Ovary (tissue), 9 donors: Measurements from ENCODE around the gene ANO1. TPM values are rescaled to one million over a fixed set of nuclear protein-coding genes. Genes with fewer than 3 reads are reported as not detected.

ENCODE experiments used
- DNase-seq, 5 donors: peaks; one replicate each; pipeline ENCODE4 v3.0.0-alpha.2; 2019 to 2020
- H3K27ac ChIP-seq, 2 donors: fragments of 200-600 bp; one replicate each; pipeline versions ENCODE4 v1.5.1 to v1.8.0; 2019 to 2022
- H3K27me3 ChIP-seq: fragments of 200-600 bp; one replicate; pipeline ENCODE4 v1.8.0; 2022
- H3K36me3 ChIP-seq: fragments of 200-600 bp; sonication (generic); one replicate; pipeline ENCODE4 v1.5.1; 2019
- H3K4me1 ChIP-seq: one replicate; pipeline ENCODE4 v1.8.1; 2013; ENCODE audit warnings: mild to moderate bottlenecking, moderate library complexity; ENCODE audit not compliant: insufficient read depth
- H3K4me3 ChIP-seq: fragments of 200-600 bp; sonication (generic); one replicate; pipeline ENCODE4 v1.5.1; 2017
- H3K9me3 ChIP-seq, 2 donors: fragments of 200-600 bp in 1 of 2; sonication (generic) in 1 of 2; one replicate each; pipeline versions ENCODE4 v1.5.1 to v1.8.1; 2013 to 2019; ENCODE audit warnings: mild to moderate bottlenecking in 1 of 2, moderate library complexity in 1 of 2
- EP300 ChIP-seq: sonication (generic); formaldehyde crosslinking; IDR thresholded peaks from one replicate; pipeline ENCODE4 v1.6.1; 2017; ENCODE audit warnings: antibody characterized with exemption
- POLR2A ChIP-seq: fragments of 450-650 bp; IDR thresholded peaks from one replicate; pipeline ENCODE4 v1.6.1; 2017; ENCODE audit warnings: antibody characterized with exemption, mild to moderate bottlenecking, moderate library complexity
- WGBS, 3 donors: extraction: QIAGEN DNeasy Blood & Tissue Kit in 1 of 3; methylation state at CpG; one replicate each; pipeline versions ENCODE4 v1.1.5 to v1.1.7; 2013 to 2017; 5-methylcytosine and 5-hydroxymethylcytosine counted together
- intact Hi-C, 4 donors: fragments of 100-400 bp; cut with DNase I; formaldehyde crosslinking; loops; one replicate each; pipeline versions ENCODE4 v1.11.0 to v1.15.1; 2022 to 2023
- polyA plus RNA-seq, 2 donors: library from polyadenylated mRNA; stranded (reverse); fragments of 200-250 nt in 1 of 2; fragments of 350-450 nt in 1 of 2; fragmentation: Illumina TruSeq in 1 of 2; extraction: RNeasy Lipid Tissue Mini Kit (QIAGEN cat#74804) in 1 of 2; gene quantifications; one replicate each; pipeline ENCODE4 v1.2.3, GENCODE V29; 2013 to 2014
- total RNA-seq, 7 donors: library from RNA; depleted of rRNA in 2 of 7; stranded (reverse); fragments of >200 nt in 2 of 7; fragmentation: NEBNext Ultra II Directional in 3 of 7; extraction: Animal tissue kit (Norgen Biotek cat#: 25700) in 3 of 7; gene quantifications; one replicate each; pipeline versions ENCODE4 v1.1.0 to v1.2.4, GENCODE V29; 2016 to 2023
- TF ChIP-seq, protein P1 (sequence below), 3 donors: fragments of 450-650 bp in 2 of 3; fragments of 200-600 bp in 1 of 3; IDR thresholded peaks; one replicate each; pipeline versions ENCODE4 v1.5.1 to v1.8.0; 2016 to 2022; ENCODE audit warnings: antibody characterized with exemption in 3 of 3, mild to moderate bottlenecking in 1 of 3
- donor health status: DM: no; HTN: no; CAD: no; lungs with moderate emphysema.
- donor health status: DM: no; HTN: no; CAD: no.
- donor health status: Bipolar disorder and iron deficiency.
- donor health status: DM: yes; HTN: yes; CAD: no.
- donor health status: DM: no; HTN: no; CAD: no.
- donor health status: DM: yes; HTN: yes; CAD: no.

Gene ANO1
- total and polyA plus RNA-seq, 9 donors = 1.7 to 59.1 (median 8.6) TPM

DNA sequence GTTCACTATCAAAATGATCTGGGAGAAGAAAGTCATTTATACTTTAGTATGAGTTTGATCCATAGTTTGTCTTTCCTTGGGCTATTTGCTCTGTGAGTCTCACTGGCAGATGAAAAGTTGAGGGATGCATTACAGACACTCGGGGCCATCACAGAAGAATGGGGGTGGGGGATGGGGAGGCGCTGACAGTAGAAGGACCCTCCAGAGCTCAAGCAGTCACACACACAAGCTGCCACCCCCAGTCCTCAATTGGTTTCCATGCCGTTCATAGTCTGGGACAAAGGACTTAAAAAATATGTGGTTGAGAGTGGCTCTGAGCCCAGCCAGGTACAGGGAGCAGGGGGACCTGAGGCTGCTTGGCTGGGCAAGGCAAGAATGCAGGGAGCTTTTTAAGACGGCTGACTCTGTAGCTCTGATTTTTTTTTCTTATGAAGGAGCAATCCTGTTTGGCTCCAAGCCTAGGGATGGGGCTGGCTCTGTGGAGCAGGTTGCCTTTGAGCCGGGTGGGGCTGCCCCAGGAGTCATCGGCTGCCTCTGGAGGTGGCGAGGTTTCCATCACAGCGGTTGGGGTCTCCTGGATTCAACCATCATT, 13.3 kb upstream of the ANO1 start:
- WGBS, 3 donors = 71 to 73% (median 71%) methylated on average over 8 of the region's 8 CpGs
- intact Hi-C loops = no loop called here
- Histone ChIP-seq H3K9me3 (no peaks in the 10 kb centered on the region), H3K4me1 (no peaks in the 10 kb centered on the region), H3K27me3 (no peaks in the 10 kb centered on the region), H3K27ac (no peak overlapping the region), H3K4me3 (no peak overlapping the region), H3K36me3 (no peaks in the 10 kb centered on the region)
- no peak for TF ChIP-seq POLR2A
- no peak for TF ChIP-seq EP300
- TF ChIP-seq, protein P1, sequence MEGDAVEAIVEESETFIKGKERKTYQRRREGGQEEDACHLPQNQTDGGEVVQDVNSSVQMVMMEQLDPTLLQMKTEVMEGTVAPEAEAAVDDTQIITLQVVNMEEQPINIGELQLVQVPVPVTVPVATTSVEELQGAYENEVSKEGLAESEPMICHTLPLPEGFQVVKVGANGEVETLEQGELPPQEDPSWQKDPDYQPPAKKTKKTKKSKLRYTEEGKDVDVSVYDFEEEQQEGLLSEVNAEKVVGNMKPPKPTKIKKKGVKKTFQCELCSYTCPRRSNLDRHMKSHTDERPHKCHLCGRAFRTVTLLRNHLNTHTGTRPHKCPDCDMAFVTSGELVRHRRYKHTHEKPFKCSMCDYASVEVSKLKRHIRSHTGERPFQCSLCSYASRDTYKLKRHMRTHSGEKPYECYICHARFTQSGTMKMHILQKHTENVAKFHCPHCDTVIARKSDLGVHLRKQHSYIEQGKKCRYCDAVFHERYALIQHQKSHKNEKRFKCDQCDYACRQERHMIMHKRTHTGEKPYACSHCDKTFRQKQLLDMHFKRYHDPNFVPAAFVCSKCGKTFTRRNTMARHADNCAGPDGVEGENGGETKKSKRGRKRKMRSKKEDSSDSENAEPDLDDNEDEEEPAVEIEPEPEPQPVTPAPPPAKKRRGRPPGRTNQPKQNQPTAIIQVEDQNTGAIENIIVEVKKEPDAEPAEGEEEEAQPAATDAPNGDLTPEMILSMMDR (IDR thresholded peaks at IDR 0.05) = no peak
- DNase-seq = no peak

DNA sequence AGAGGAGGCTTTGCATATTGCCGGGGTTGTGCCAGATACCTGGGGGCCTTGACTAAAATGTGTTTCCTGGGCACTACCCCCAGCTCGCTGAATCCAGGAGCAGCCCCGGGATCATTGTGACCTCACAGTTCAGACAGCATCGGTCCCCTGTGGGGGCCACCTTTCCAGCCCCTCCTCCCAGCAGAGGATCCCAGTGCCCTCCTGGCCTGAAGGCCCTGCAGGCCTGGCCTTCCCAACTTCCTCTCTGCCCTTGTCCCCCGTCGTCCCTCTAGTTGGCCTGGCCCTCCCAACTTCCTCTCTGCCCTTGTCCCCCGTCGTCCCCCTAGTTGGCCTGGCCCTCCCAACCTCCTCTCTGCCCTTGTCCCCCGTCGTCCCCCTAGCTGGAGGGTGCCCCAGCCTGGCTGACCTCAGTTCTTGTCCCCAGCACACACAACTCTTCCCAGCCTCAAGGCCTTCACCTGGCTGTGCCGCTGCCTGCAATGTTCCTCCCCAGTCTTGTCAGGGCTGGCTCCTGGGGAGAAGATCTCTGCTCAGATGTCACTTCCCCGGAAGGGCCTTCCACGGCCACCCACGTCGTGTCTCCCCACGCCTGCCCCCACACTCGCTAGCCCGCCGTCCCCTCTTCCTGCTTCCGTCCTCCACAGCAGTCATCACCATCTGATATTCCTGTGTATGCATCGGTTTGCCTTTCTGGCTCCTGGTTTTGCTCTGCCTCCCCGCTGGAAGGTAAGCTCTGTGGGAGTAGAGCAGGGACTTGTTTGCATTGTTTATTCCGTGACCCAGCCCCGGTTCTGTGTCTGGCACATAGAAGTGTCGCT, 12.6 kb upstream of the ANO1 start:
- H3K27me3 ChIP-seq = no peaks in the 10 kb centered on the region
- H3K36me3 ChIP-seq = no peaks in the 10 kb centered on the region
- H3K4me3 ChIP-seq = no peak overlapping the region
- no peak for DNase-seq
- intact Hi-C loops = no loop called here
- H3K27ac ChIP-seq = no peak overlapping the region
- H3K4me1 ChIP-seq = no peaks in the 10 kb centered on the region
- no peaks in the 10 kb centered on the region for H3K9me3 ChIP-seq
- 81 to 86% (median 85%) methylated on average over 25 of the region's 25 CpGs for WGBS, 3 donors
- TF ChIP-seq, protein P1 (IDR thresholded peaks at IDR 0.05) = no peak
- TF ChIP-seq EP300 = no peak
- TF ChIP-seq POLR2A = no peak

DNA sequence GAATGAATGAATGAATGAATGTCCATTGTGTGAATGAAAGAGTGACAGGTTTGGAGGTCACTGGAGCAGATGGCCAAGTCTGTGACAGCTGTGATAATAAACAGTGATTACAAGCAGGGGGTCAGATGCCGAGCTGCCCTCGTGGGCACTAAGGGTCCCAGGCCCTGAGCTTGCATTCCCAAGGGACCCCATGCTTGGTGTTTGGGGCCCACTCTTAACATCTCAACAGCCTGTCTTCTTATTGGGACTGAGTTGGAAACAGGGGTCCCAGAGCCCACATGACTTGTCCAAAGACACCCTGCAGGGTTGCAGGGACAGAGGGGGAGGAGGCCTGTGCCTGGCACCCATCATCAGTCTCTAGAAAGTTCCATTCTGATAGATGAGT, 12.0 kb upstream of the ANO1 start:
- Histone ChIP-seq H3K9me3 (no peaks in the 10 kb centered on the region), H3K27ac (no peak overlapping the region), H3K4me3 (no peak overlapping the region), H3K36me3 (no peaks in the 10 kb centered on the region), H3K4me1 (no peaks in the 10 kb centered on the region), H3K27me3 (no peaks in the 10 kb centered on the region)
- no peak for DNase-seq
- intact Hi-C loops = no loop called here
- TF ChIP-seq, protein P1 (IDR thresholded peaks at IDR 0.05) = no peak
- no peak for TF ChIP-seq POLR2A
- no peak for TF ChIP-seq EP300
- WGBS, 3 donors = 77 to 85% (median 81%) methylated on average over 2 of the region's 2 CpGs

DNA sequence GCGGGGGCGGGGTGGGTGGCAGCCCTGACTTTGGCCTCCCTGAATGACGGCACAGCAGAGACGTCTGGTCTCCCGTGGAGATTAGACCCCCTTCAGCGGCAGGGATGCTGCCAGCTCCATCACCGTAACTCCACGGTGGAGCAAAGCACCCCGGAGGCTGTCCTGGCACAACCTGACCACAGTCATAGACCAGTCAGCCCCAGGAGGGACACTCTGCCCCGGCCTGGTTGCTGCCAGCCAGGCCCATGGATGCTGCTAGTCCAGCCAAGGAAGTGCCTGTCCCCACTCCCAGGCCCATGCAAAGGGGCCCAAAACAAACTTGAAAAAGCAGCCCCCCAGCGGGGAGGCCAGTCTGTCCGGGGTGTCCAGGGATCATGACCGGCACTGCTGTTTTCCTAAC, 11.5 kb upstream of the ANO1 start:
- intact Hi-C loops = no loop called here
- DNase-seq = no peak
- Histone ChIP-seq H3K27ac (no peak overlapping the region), H3K4me3 (no peak overlapping the region), H3K27me3 (no peaks in the 10 kb centered on the region), H3K36me3 (no peaks in the 10 kb centered on the region), H3K9me3 (no peaks in the 10 kb centered on the region), H3K4me1 (no peaks in the 10 kb centered on the region)
- WGBS, 3 donors = 92 to 93% (median 92%) methylated on average over 13 of the region's 13 CpGs
- TF ChIP-seq, protein P1 (IDR thresholded peaks at IDR 0.05) = no peak
- TF ChIP-seq EP300 (no peak), POLR2A (no peak)
